ENCODE measurements around the gene SLC4A1.

- TF ChIP-seq CTCF (optimal IDR thresholded peaks at IDR 0.05 in 1 of 3, IDR thresholded peaks at IDR 0.05 in 1 of 3, conservative IDR thresholded peaks at IDR 0.05 in 1 of 3; ENCODE audit: extremely low read depth in 1 of 3, insufficient read depth in 2 of 3, low read length in 3 of 3) (no peak), EZH2 (IDR thresholded peaks at IDR 0.05; ENCODE audit: low read length) (no peak)
Measured at GRCh38 chr17:44272321-44272951, 4.5 kb upstream of the SLC4A1 start.

All from keratinocyte (primary cell).